SU-DHL-6 (cell line): ENCODE results near the gene IRGQ.

Experiments
- H2AFZ ChIP-seq: fragments of 200-600 bp; sonication (generic); 2 replicates; pipeline ENCODE4 v1.6.1; 2014; ENCODE audit warnings: low read depth, mild to moderate bottlenecking, moderate library complexity, mixed read lengths, antibody characterized with exemption, low read length; ENCODE audit not compliant: severe bottlenecking
- H3F3A ChIP-seq: fragments of 200-600 bp; shearing (Covaris generic); 2 replicates; pipeline ENCODE4 v1.6.0; 2016; ENCODE audit warnings: antibody characterized with exemption, mild to moderate bottlenecking; ENCODE audit not compliant: insufficient read depth
- H3K27ac ChIP-seq: fragments of 200-600 bp; sonication (generic); 2 replicates; pipeline ENCODE4 v1.5.1; 2016; ENCODE audit warnings: low read depth, mild to moderate bottlenecking, low read length, moderate library complexity, mixed read lengths
- H3K27me3 ChIP-seq: fragments of 200-600 bp; sonication (generic), shearing (Covaris generic); 2 replicates; pipeline ENCODE4 v1.6.0; 2014; ENCODE audit warnings: mild to moderate bottlenecking, low read length
- H3K36me3 ChIP-seq: fragments of 200-600 bp; sonication (generic); 2 replicates; pipeline ENCODE4 v1.6.1; 2014; ENCODE audit warnings: mild to moderate bottlenecking, low read length, mixed read lengths
- H3K4me2 ChIP-seq: fragments of 300-600, 200-600 bp; shearing (Covaris generic), sonication (generic); 2 replicates; pipeline ENCODE4 v1.6.0; 2014; ENCODE audit warnings: low read length, low read depth, mild to moderate bottlenecking; ENCODE audit not compliant: poor library complexity, severe bottlenecking
- H3K4me3 ChIP-seq: fragments of 200-600 bp; sonication (generic); 2 replicates; pipeline ENCODE4 v1.5.1; 2014; ENCODE audit warnings: antibody characterized with exemption, low read length, mild to moderate bottlenecking, mixed read lengths; ENCODE audit not compliant: insufficient read depth, poor library complexity, severe bottlenecking
- H3K79me2 ChIP-seq: fragments of 200-600 bp; sonication (generic); 2 replicates; pipeline ENCODE4 v1.6.1; 2014; ENCODE audit warnings: mild to moderate bottlenecking, low read length, moderate library complexity; ENCODE audit not compliant: insufficient read depth
- H3K9ac ChIP-seq: fragments of 200-600 bp; sonication (generic); 2 replicates; pipeline ENCODE4 v1.7.0; 2014; ENCODE audit warnings: mild to moderate bottlenecking, low read length
- H3K9me2 ChIP-seq: fragments of 200-600 bp; sonication (generic); replicated peaks from 2 replicates; pipeline ENCODE4 v1.6.1; 2014; ENCODE audit warnings: low read length; ENCODE audit not compliant: insufficient read depth
- H3K9me3 ChIP-seq: fragments of 200-600 bp; sonication (generic); 2 replicates; pipeline ENCODE4 v1.6.1; 2014; ENCODE audit warnings: low read length, mixed read lengths; ENCODE audit not compliant: insufficient read depth
- H4K20me1 ChIP-seq: fragments of 200-600 bp; sonication (generic); 2 replicates; pipeline ENCODE4 v1.6.1; 2014; ENCODE audit warnings: low read depth, mild to moderate bottlenecking, antibody characterized with exemption, low read length, moderate library complexity, mixed read lengths
- EZH2phosphoT487 ChIP-seq: fragments of 200-600 bp; sonication (generic), shearing (Covaris generic); conservative IDR thresholded peaks from 2 replicates; pipeline ENCODE4 v1.6.1; 2018; ENCODE audit warnings: mild to moderate bottlenecking, antibody characterized with exemption, low read length, moderate library complexity, mixed read lengths
- TF ChIP-seq, protein P1 (sequence below): fragments of 200-600 bp; sonication (generic); IDR thresholded peaks from one replicate; pipeline ENCODE4 v1.5.1; 2017; ENCODE audit warnings: antibody characterized with exemption, mild to moderate bottlenecking, low read length, moderate library complexity; ENCODE audit not compliant: insufficient read depth, poor library complexity, severe bottlenecking

IRGQ gene

DNA sequence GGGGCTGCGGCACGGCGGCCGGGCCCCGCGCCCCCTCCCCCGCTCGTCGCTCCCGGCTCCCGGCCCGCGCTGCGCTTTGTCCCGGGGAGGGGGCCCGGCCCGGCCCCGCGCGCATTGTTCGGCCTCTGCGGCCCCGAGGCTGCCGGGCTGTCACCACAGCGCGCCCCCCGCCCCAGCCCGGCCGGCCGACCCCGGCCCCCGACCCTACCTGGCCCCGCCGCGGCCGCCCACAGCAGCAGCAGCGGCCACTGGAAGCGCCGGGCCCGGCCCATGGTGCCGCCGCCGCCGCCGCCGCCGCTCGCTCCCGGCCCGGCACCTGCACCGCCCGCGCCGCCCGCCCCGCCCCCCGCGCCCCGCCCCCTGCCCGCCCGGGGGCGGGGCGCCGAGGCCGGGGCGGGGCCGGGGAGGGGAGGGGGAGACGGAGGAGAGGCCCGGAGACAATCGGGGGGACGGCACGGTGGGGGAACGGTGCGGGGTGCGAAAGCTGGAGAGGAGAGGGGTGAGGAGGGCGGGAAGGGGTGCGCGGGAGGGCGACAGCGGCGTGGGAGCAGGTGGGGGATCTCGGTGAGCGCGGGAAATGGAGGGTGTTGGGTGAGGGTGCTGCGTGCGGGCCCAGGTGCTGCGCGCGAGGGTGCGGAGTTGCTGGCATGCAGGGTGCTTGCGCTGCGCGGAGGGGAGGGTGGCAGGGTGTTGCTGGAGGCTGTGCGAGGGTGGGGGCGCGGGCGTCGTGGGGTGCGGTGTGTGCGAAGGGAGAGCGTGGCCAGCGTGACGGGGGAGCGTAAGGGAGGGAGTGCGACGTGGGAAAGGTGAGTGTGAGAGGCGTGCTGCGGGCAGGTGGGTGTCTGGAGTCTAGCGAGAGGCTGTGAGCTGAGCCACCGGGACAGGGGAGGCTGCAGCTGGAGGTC, 43.8 kb upstream of the IRGQ start, which contains the start of gene CADM4:
Gene CADM4 (minus strand): TSS at position 332 of the 905 bp plus-strand sequence. CDS start 60 bp downstream, at position 272.
- Histone ChIP-seq H3F3A (no peaks in the 10 kb centered on the region), H3K4me3 (peak within 1 kb of the TSS; percentile 37), H4K20me1 (no peaks in the 10 kb centered on the region), H3K27ac (no peak within 1 kb of the TSS), H3K9me2 (no peaks in the 10 kb centered on the region), H2AFZ (no peak within 1 kb of the TSS), H3K79me2 (no peaks in the 10 kb centered on the region), H3K9me3 (no peaks in the 10 kb centered on the region), H3K27me3 (no peaks in the 10 kb centered on the region), H3K9ac (peak within 1 kb of the TSS; percentile 18; the same call in 1 of the 2 replicates), H3K4me2 (peak within 1 kb of the TSS; percentile 35), H3K36me3 (no peaks in the 10 kb centered on the region)
- no peak for TF ChIP-seq EZH2phosphoT487
- TF ChIP-seq, protein P1, sequence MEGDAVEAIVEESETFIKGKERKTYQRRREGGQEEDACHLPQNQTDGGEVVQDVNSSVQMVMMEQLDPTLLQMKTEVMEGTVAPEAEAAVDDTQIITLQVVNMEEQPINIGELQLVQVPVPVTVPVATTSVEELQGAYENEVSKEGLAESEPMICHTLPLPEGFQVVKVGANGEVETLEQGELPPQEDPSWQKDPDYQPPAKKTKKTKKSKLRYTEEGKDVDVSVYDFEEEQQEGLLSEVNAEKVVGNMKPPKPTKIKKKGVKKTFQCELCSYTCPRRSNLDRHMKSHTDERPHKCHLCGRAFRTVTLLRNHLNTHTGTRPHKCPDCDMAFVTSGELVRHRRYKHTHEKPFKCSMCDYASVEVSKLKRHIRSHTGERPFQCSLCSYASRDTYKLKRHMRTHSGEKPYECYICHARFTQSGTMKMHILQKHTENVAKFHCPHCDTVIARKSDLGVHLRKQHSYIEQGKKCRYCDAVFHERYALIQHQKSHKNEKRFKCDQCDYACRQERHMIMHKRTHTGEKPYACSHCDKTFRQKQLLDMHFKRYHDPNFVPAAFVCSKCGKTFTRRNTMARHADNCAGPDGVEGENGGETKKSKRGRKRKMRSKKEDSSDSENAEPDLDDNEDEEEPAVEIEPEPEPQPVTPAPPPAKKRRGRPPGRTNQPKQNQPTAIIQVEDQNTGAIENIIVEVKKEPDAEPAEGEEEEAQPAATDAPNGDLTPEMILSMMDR = no peak

DNA sequence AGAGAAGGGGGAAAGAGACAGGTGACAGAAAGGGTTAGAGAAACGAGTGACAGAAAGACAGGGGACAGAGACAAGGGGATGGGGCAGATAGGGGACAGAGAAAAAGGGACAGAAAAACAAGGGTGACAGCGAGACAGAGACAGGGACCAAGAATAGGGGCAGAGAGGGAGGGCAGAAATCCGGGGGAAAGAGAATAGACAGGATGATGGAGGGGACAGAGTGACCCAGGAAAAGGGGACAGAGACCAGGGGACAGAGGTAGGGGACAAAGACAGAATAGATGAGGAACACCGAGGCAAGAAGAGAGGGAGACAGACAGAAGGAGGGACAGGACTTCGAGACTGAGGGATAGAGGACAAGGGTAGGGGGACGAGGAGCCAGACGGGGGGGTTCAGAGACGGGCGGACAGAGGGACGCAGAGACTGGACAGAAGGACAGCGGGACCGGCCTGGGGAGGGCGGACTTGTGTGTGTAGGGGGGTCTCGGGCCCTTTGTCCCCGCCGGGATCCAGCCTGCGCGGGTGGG, 43.1 kb upstream of the IRGQ start:
- no peaks in the 10 kb centered on the region for H3K9me2 ChIP-seq
- H3K9me3 ChIP-seq = no peaks in the 10 kb centered on the region
- H2AFZ ChIP-seq = no peak overlapping the region
- no peak overlapping the region for H3K9ac ChIP-seq
- no peak for TF ChIP-seq EZH2phosphoT487
- TF ChIP-seq, protein P1 = no peak
- no peaks in the 10 kb centered on the region for H3K27me3 ChIP-seq
- no peak overlapping the region for H3K27ac ChIP-seq
- no peaks in the 10 kb centered on the region for H3K79me2 ChIP-seq
- no peak overlapping the region for H3K4me3 ChIP-seq
- H3F3A ChIP-seq = no peaks in the 10 kb centered on the region
- H4K20me1 ChIP-seq = no peaks in the 10 kb centered on the region
- H3K36me3 ChIP-seq = no peaks in the 10 kb centered on the region
- no peak overlapping the region for H3K4me2 ChIP-seq

DNA sequence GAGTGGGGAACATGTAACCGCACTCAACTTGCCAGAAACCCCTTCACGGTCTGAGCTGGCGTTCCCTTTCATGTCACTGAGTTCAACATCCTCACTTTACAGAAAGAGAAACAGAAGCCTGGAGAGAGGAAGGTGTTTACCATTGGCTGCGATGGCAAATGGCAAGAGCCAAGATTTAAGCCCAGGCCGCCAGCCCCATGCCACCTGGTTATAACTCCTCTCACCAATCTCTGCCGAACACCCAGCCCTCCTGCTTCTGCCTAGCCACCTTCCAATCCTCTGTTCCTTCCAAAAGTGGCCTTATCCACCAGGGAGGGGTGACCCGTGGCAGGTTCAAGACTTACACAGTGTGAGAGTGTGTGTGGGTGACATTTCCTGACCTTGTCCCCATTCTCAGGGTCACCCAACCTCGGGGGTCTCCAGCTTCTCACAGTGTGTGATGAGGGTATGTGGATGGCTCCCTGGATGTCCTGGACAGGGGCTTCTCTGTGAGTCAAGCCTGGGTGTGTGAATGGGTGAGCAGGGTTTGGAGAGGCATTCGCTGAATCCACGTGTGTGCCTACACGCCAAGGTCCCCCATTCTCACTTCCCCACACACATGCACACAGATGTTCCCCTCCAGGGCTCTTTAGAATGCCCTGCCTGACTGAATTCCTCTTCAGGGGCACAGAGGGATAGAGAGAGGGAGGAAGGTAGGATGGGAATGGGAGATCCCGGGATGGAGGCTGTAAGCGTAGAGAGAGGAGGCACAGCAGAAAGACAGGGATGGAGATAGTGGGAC, 42.5 kb upstream of the IRGQ start:
- H3K4me3 ChIP-seq = no peak overlapping the region
- no peaks in the 10 kb centered on the region for H3F3A ChIP-seq
- no peaks in the 10 kb centered on the region for H3K9me2 ChIP-seq
- H3K27ac ChIP-seq = no peak overlapping the region
- H2AFZ ChIP-seq = no peak overlapping the region
- no peaks in the 10 kb centered on the region for H3K9me3 ChIP-seq
- no peaks in the 10 kb centered on the region for H3K27me3 ChIP-seq
- no peaks in the 10 kb centered on the region for H3K36me3 ChIP-seq
- H3K9ac ChIP-seq = no peak overlapping the region
- no peak overlapping the region for H3K4me2 ChIP-seq
- no peaks in the 10 kb centered on the region for H4K20me1 ChIP-seq
- TF ChIP-seq, protein P1 = no peak
- no peak for TF ChIP-seq EZH2phosphoT487
- H3K79me2 ChIP-seq = no peaks in the 10 kb centered on the region
